Body of pancreas (tissue), 4 donors: Measurements from ENCODE around the gene CFAP210.
"Not testable (repeated sequence)": the region's sequence is repeated elsewhere in the genome, so short reads cannot be mapped to it uniquely, and the experiment has no call there.

Experiments
- POLR2A ChIP-seq, 3 donors: fragments of 450-650 bp; IDR thresholded peaks; one replicate each; pipeline ENCODE4 v1.6.1; 2016; ENCODE audit warnings: antibody characterized with exemption in 3 of 3, mild to moderate bottlenecking in 2 of 3
- TF ChIP-seq, protein P1 (sequence below), 7 experiments: fragments of 450-650 bp in 4 of 7; fragments of 200-600 bp in 3 of 7; sonication (generic) in 3 of 7; IDR thresholded peaks; one replicate each; pipeline ENCODE4 v1.5.1; 2016 to 2019; ENCODE audit warnings: antibody characterized with exemption in 7 of 7

- TF ChIP-seq, protein P1, sequence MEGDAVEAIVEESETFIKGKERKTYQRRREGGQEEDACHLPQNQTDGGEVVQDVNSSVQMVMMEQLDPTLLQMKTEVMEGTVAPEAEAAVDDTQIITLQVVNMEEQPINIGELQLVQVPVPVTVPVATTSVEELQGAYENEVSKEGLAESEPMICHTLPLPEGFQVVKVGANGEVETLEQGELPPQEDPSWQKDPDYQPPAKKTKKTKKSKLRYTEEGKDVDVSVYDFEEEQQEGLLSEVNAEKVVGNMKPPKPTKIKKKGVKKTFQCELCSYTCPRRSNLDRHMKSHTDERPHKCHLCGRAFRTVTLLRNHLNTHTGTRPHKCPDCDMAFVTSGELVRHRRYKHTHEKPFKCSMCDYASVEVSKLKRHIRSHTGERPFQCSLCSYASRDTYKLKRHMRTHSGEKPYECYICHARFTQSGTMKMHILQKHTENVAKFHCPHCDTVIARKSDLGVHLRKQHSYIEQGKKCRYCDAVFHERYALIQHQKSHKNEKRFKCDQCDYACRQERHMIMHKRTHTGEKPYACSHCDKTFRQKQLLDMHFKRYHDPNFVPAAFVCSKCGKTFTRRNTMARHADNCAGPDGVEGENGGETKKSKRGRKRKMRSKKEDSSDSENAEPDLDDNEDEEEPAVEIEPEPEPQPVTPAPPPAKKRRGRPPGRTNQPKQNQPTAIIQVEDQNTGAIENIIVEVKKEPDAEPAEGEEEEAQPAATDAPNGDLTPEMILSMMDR (IDR thresholded peaks at IDR 0.05): not testable (repeated sequence)
- TF ChIP-seq POLR2A (IDR thresholded peaks at IDR 0.05): not testable (repeated sequence)
These were observed 9.5 kb downstream of the CFAP210 start for GRCh38 chr2:169684712-169685111.
